ENCODE data around the gene HPS3. TPM values are rescaled to one million over a fixed set of nuclear protein-coding genes. Genes with fewer than 3 reads are reported as not detected.

HPS3 gene
- total and polyA plus RNA-seq, 12 donors: 3.7 to 12.8 (median 4.7) TPM

DNA sequence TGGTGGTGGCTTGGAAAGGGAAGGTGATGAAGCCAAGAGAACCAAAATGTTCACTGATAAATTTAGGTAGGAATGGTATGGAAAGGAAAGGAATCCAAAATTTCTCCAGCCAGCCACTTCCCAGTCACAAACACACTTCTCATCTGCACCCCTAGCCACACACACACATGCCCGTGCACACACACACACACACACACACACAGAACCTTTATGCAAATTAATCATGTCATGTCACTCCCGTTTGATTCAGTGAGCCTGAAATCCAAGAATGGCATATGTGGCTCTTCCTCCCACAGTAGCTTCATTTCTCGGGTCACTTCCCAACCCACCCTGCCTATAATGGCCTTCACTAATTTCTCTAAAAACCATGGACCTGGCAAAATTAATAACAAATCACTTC is 40.0 kb upstream of the HPS3 start:
- TF ChIP-seq, protein P1, sequence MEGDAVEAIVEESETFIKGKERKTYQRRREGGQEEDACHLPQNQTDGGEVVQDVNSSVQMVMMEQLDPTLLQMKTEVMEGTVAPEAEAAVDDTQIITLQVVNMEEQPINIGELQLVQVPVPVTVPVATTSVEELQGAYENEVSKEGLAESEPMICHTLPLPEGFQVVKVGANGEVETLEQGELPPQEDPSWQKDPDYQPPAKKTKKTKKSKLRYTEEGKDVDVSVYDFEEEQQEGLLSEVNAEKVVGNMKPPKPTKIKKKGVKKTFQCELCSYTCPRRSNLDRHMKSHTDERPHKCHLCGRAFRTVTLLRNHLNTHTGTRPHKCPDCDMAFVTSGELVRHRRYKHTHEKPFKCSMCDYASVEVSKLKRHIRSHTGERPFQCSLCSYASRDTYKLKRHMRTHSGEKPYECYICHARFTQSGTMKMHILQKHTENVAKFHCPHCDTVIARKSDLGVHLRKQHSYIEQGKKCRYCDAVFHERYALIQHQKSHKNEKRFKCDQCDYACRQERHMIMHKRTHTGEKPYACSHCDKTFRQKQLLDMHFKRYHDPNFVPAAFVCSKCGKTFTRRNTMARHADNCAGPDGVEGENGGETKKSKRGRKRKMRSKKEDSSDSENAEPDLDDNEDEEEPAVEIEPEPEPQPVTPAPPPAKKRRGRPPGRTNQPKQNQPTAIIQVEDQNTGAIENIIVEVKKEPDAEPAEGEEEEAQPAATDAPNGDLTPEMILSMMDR (IDR thresholded peaks at IDR 0.05): no peak
- intact Hi-C loops (cut with DNase I): loop anchor here in 2 of 10 donors (10.0 kb wide), 1 partner anchor 135 kb away; no protein-coding TSS in a partner anchor
- no peak for DNase-seq
- Histone ChIP-seq H3K4me3 (no peak overlapping the region), H3K27ac (no peak overlapping the region), H3K36me3 (peaks cover 0 to 4% (median 0%) of the 10 kb centered on the region in 9 donors), H3K4me1 (peaks cover 0 to 18% (median 10%) of the 10 kb centered on the region in 9 donors), H3K27me3 (no peaks in the 10 kb centered on the region), H3K9me3 (no peaks in the 10 kb centered on the region)
- no peak for ATAC-seq
- WGBS, 2 donors: 70 to 84% methylated on average over 3 of the region's 3 CpGs

DNA sequence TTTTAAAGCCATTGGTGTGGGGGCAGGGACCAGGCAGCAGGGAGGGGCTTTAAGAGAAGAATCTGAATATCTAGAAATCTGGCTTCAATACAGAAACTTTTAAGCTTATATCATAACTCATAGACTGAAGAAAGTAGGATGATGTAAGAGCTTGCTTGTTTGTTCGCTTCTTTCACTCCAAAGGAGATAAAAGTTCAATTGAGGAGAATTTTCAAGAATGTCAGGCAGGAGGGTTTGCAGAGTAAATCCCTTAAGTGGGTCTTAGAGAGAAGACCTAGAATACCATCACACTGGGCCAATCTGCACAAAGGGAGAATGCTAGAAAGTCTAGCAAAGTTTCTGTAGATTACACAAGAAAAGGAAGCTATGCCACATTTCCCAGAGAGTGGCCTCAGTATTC is 39.0 kb upstream of the HPS3 start:
- H3K4me3 ChIP-seq: no peak overlapping the region
- peaks cover 0 to 9% (median 3%) of the 10 kb centered on the region in 9 donors for H3K4me1 ChIP-seq
- intact Hi-C loops (cut with DNase I): no loop called here
- ATAC-seq: no peak
- H3K9me3 ChIP-seq: no peaks in the 10 kb centered on the region
- H3K27ac ChIP-seq: no peak overlapping the region
- TF ChIP-seq, protein P1 (IDR thresholded peaks at IDR 0.05): no peak
- no peaks in the 10 kb centered on the region for H3K36me3 ChIP-seq
- H3K27me3 ChIP-seq: no peaks in the 10 kb centered on the region
- WGBS, 2 donors: 94 to 96% methylated on average over 1 of the region's 1 CpG
- DNase-seq: no peak

DNA sequence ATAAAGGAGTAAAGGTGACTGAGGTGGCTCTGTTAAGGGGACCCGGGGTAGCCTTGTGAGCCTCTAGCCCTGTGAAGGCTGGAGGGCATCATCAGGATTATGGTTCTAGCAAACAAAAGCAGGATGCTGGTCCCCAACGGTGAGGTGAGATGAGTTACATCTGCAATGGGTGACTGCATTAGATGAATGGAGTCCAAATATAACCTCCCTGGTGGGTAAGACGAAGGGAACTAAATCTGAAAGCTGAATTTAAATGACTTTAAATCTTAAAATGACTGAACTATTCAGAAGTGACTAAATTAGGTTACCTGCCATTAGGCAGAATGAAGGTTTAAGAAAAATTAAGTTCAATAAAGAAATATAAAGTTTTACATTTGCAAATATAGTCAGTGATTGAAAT is 38.5 kb upstream of the HPS3 start:
- intact Hi-C loops (cut with DNase I): no loop called here
- Histone ChIP-seq H3K9me3 (no peaks in the 10 kb centered on the region), H3K27me3 (no peaks in the 10 kb centered on the region), H3K4me1 (peaks cover 0 to 10% (median 0%) of the 10 kb centered on the region in 9 donors), H3K27ac (no peak overlapping the region), H3K36me3 (no peaks in the 10 kb centered on the region), H3K4me3 (no peak overlapping the region)
- TF ChIP-seq, protein P1 (IDR thresholded peaks at IDR 0.05): no peak
- ATAC-seq (no peak), DNase-seq (no peak)
- WGBS, 2 donors: 80 to 83% methylated on average over 3 of the region's 3 CpGs

GRCh38 chr3:149091983-149092382 is 37.5 kb upstream of the HPS3 start:
- DNase-seq (no peak), ATAC-seq (no peak)
- peaks cover 0 to 8% (median 0%) of the 10 kb centered on the region in 9 donors for H3K4me1 ChIP-seq
- no peaks in the 10 kb centered on the region for H3K9me3 ChIP-seq
- TF ChIP-seq, protein P1 (IDR thresholded peaks at IDR 0.05): no peak
- H3K4me3 ChIP-seq: no peak overlapping the region
- no peak overlapping the region for H3K27ac ChIP-seq
- H3K36me3 ChIP-seq: no peaks in the 10 kb centered on the region
- intact Hi-C loops (cut with DNase I): no loop called here
- H3K27me3 ChIP-seq: no peaks in the 10 kb centered on the region
- 90 to 92% methylated on average over 4 of the region's 4 CpGs for WGBS, 2 donors

Measured in heart right ventricle (tissue), 16 donors.